OCI-LY1 (cell line): Measurements from ENCODE around the gene CUL2.

ENCODE experiments used
- H2AFZ ChIP-seq: fragments of 200-600 bp; sonication (generic), shearing (Covaris generic); 2 replicates; pipeline ENCODE4 v1.6.0; 2014; ENCODE audit warnings: antibody characterized with exemption, mild to moderate bottlenecking, low read length
- H3F3A ChIP-seq: fragments of 200-600 bp; sonication (generic), shearing (Covaris generic); 2 replicates; pipeline ENCODE4 v1.6.0; 2014; ENCODE audit warnings: mild to moderate bottlenecking, antibody characterized with exemption, low read length, moderate library complexity; ENCODE audit not compliant: insufficient read depth
- H3K27ac ChIP-seq: fragments of 200-600 bp; sonication (generic); 2 replicates; pipeline ENCODE4 v1.5.1; 2014; ENCODE audit warnings: low read length, mixed run types, mild to moderate bottlenecking, low read depth; ENCODE audit not compliant: poor library complexity, severe bottlenecking
- H3K27me3 ChIP-seq: fragments of 200-600 bp; sonication (generic); 2 replicates; pipeline ENCODE4 v1.6.0; 2014; ENCODE audit warnings: antibody characterized with exemption, mild to moderate bottlenecking, low read length, moderate library complexity; ENCODE audit not compliant: insufficient read depth
- H3K36me3 ChIP-seq: fragments of 200-600 bp; sonication (generic); 2 replicates; pipeline ENCODE4 v1.6.1; 2014; ENCODE audit warnings: mild to moderate bottlenecking, antibody characterized with exemption, low read length, moderate library complexity, mixed read lengths; ENCODE audit not compliant: insufficient read depth
- H3K4me1 ChIP-seq: fragments of 200-600 bp; sonication (generic); 2 replicates; pipeline ENCODE4 v1.5.1; 2014; ENCODE audit warnings: mild to moderate bottlenecking, low read length, moderate library complexity; ENCODE audit not compliant: insufficient read depth, severe bottlenecking
- H3K4me2 ChIP-seq: fragments of 200-600 bp; sonication (generic), shearing (Covaris generic); 2 replicates; pipeline ENCODE4 v1.6.1; 2014; ENCODE audit warnings: low read length
- H3K4me3 ChIP-seq: fragments of 200-600 bp; sonication (generic); 2 replicates; pipeline ENCODE4 v1.5.1; 2014; ENCODE audit warnings: low read length, low read depth, mild to moderate bottlenecking, mixed read lengths; ENCODE audit not compliant: poor library complexity, severe bottlenecking
- H3K79me2 ChIP-seq: fragments of 200-600 bp; shearing (Covaris generic); 2 replicates; pipeline ENCODE4 v1.6.1; 2016; ENCODE audit warnings: mixed run types, low read length, mixed read lengths; ENCODE audit not compliant: insufficient read depth
- H3K9ac ChIP-seq: fragments of 200-600 bp; sonication (generic), shearing (Covaris generic); 2 replicates; pipeline ENCODE4 v1.6.1; 2014; ENCODE audit warnings: mild to moderate bottlenecking, low read length, mixed read lengths
- H3K9me2 ChIP-seq: fragments of 200-600 bp; sonication (generic), shearing (Covaris generic); 2 replicates; pipeline ENCODE4 v1.6.1; 2014; ENCODE audit warnings: low read depth, mild to moderate bottlenecking, low read length, mixed read lengths
- H3K9me3 ChIP-seq: fragments of 200-600 bp; shearing (Covaris generic); 2 replicates; pipeline ENCODE4 v1.6.1; 2014; ENCODE audit warnings: low read length, mixed read lengths
- H4K20me1 ChIP-seq: fragments of 200-600 bp; sonication (generic), shearing (Covaris generic); 2 replicates; pipeline ENCODE4 v1.6.0; 2016; ENCODE audit warnings: mild to moderate bottlenecking, low read length; ENCODE audit not compliant: insufficient read depth
- CTCF ChIP-seq: fragments of 200-600 bp; sonication (generic), shearing (Covaris generic); IDR thresholded peaks from 2 replicates; pipeline ENCODE4 v1.5.1; 2017; ENCODE audit warnings: mild to moderate bottlenecking, antibody characterized with exemption, low read length, moderate library complexity, mixed read lengths
- EZH2 ChIP-seq: fragments of 200-600 bp; sonication (generic), shearing (Covaris generic); IDR thresholded peaks from 2 replicates; pipeline ENCODE4 v1.8.0; 2017; ENCODE audit warnings: borderline replicate concordance, mixed run types, mild to moderate bottlenecking, antibody characterized with exemption, low read length, moderate library complexity, mixed read lengths

CUL2 gene

GRCh38 chr10:35027567-35027966, 62.6 kb downstream of the CUL2 start:
- H3K27me3 ChIP-seq = no peaks in the 10 kb centered on the region
- H4K20me1 ChIP-seq = no peaks in the 10 kb centered on the region
- H3K4me2 ChIP-seq = no peak overlapping the region
- H3K9me2 ChIP-seq = no peaks in the 10 kb centered on the region
- no peaks in the 10 kb centered on the region for H3K4me1 ChIP-seq
- H3K4me3 ChIP-seq = no peak overlapping the region
- no peak overlapping the region for H3K9ac ChIP-seq
- H3K27ac ChIP-seq = no peak overlapping the region
- no peaks in the 10 kb centered on the region for H3K79me2 ChIP-seq
- no peak overlapping the region for H2AFZ ChIP-seq
- no peaks in the 10 kb centered on the region for H3K9me3 ChIP-seq
- no peak for TF ChIP-seq EZH2
- TF ChIP-seq CTCF = no peak
- no peaks in the 10 kb centered on the region for H3F3A ChIP-seq
- H3K36me3 ChIP-seq = peaks cover 77% of the 10 kb centered on the region

- H3K9me2 ChIP-seq = no peaks in the 10 kb centered on the region
- H3K79me2 ChIP-seq = no peaks in the 10 kb centered on the region
- H3K9ac ChIP-seq = no peak overlapping the region
- no peak overlapping the region for H3K4me2 ChIP-seq
- no peaks in the 10 kb centered on the region for H3K4me1 ChIP-seq
- H2AFZ ChIP-seq = no peak overlapping the region
- H3F3A ChIP-seq = no peaks in the 10 kb centered on the region
- H3K27ac ChIP-seq = no peak overlapping the region
- no peaks in the 10 kb centered on the region for H4K20me1 ChIP-seq
- H3K9me3 ChIP-seq = no peaks in the 10 kb centered on the region
- H3K27me3 ChIP-seq = no peaks in the 10 kb centered on the region
- no peak overlapping the region for H3K4me3 ChIP-seq
- H3K36me3 ChIP-seq = peaks cover 64% of the 10 kb centered on the region
- TF ChIP-seq EZH2 (no peak), CTCF (no peak)
Measured at GRCh38 chr10:35025916-35026315, 64.2 kb downstream of the CUL2 start.

- Histone ChIP-seq H4K20me1 (no peaks in the 10 kb centered on the region), H3K9me2 (no peaks in the 10 kb centered on the region), H3K9me3 (no peaks in the 10 kb centered on the region), H3K27ac (no peak overlapping the region), H3K79me2 (no peaks in the 10 kb centered on the region), H3K4me2 (no peak overlapping the region), H3K4me1 (no peaks in the 10 kb centered on the region), H2AFZ (no peak overlapping the region), H3K27me3 (no peaks in the 10 kb centered on the region), H3K4me3 (no peak overlapping the region), H3K36me3 (peaks cover 45% of the 10 kb centered on the region), H3K9ac (no peak overlapping the region), H3F3A (no peaks in the 10 kb centered on the region)
- no peak for TF ChIP-seq CTCF
- no peak for TF ChIP-seq EZH2
Measured at GRCh38 chr10:35020481-35020880, 69.7 kb downstream of the CUL2 start.
